ENCODE data around the gene CEP104.

DNA sequence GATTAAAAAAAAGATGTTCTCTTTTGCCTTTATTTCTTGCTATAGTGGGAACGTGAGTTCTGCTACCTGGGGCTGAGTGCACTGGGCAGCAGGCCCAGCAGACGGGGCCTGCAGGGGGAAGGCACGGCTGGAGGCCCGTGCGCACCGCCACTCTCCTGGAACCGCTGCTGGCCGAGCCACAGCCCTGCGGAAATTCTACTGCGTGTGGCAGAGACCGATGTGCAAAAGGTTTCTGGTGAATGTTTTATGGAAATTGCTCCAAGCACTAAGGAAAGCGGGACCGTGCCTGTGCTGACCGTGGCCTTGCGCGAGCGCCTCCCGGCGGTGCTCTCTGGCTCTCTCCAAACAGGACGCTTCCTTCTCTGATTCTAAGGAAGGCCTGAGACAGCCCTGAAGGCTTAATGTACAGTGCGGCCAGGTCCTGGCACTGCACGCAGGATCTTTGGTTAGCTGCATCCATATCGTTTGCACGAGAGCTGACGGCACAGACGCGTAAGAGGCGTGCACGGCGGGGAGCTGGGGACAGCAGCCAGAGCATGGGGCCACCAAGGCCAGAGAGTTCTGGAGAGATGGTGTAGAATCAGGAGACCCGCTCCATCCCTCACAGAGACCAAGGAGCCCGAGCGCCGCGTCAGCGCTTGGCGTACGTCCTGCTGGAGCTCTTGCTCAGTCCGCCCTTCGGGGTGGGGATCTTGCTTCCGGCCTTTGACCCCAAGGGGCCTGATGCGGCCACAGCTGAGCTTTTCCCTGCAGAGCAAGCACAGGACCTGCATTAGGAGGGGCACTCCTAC, 42.0 kb downstream of the CEP104 start:
- TF ChIP-seq POLR2A (IDR thresholded peaks at IDR 0.05) = no peak
- TF ChIP-seq, protein P1, sequence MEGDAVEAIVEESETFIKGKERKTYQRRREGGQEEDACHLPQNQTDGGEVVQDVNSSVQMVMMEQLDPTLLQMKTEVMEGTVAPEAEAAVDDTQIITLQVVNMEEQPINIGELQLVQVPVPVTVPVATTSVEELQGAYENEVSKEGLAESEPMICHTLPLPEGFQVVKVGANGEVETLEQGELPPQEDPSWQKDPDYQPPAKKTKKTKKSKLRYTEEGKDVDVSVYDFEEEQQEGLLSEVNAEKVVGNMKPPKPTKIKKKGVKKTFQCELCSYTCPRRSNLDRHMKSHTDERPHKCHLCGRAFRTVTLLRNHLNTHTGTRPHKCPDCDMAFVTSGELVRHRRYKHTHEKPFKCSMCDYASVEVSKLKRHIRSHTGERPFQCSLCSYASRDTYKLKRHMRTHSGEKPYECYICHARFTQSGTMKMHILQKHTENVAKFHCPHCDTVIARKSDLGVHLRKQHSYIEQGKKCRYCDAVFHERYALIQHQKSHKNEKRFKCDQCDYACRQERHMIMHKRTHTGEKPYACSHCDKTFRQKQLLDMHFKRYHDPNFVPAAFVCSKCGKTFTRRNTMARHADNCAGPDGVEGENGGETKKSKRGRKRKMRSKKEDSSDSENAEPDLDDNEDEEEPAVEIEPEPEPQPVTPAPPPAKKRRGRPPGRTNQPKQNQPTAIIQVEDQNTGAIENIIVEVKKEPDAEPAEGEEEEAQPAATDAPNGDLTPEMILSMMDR (IDR thresholded peaks at IDR 0.05) = no peak
